Thymus (tissue), 11 donors: Measurements from ENCODE around the gene NKAIN4. TPM values are rescaled to one million over a fixed set of nuclear protein-coding genes. Genes with fewer than 3 reads are reported as not detected.

Source experiments
- DNase-seq, 9 donors: peaks; one replicate each; pipeline ENCODE4 v3.0.0-alpha.2; 2013; ENCODE audit warnings: low spot score in 9 of 9, low read depth in 6 of 9, missing footprints in 1 of 9
- H3K27ac ChIP-seq, 2 donors: one replicate each; pipeline ENCODE4 v1.5.1; 2013; ENCODE audit warnings: control low read depth in 1 of 2, low read depth in 1 of 2, low read length in 1 of 2, mild to moderate bottlenecking in 1 of 2, moderate library complexity in 1 of 2
- H3K27me3 ChIP-seq, 2 donors: one replicate each; pipeline ENCODE4 v1.5.1; 2013; ENCODE audit warnings: low read length in 1 of 2; ENCODE audit not compliant: control insufficient read depth in 2 of 2, insufficient read depth in 1 of 2
- H3K36me3 ChIP-seq, 2 donors: one replicate each; pipeline ENCODE4 v1.5.1; 2013; ENCODE audit warnings: low read length in 1 of 2, mild to moderate bottlenecking in 1 of 2, moderate library complexity in 1 of 2; ENCODE audit not compliant: control insufficient read depth in 2 of 2, insufficient read depth in 2 of 2
- H3K4me1 ChIP-seq, 2 donors: one replicate each; pipeline ENCODE4 v1.5.1; 2013; ENCODE audit warnings: low read length in 2 of 2; ENCODE audit not compliant: control insufficient read depth in 2 of 2, insufficient read depth in 2 of 2
- H3K4me3 ChIP-seq, 2 donors: one replicate each; pipeline ENCODE4 v1.5.1; 2013; ENCODE audit warnings: low read length in 2 of 2, control low read depth in 1 of 2, mild to moderate bottlenecking in 1 of 2
- H3K9me3 ChIP-seq, 2 donors: one replicate each; pipeline ENCODE4 v1.5.1; 2013; ENCODE audit warnings: low read length in 1 of 2, mild to moderate bottlenecking in 1 of 2; ENCODE audit not compliant: control insufficient read depth in 2 of 2, insufficient read depth in 1 of 2
- WGBS: extraction: QIAGEN DNeasy Blood & Tissue Kit; methylation state at CpG from one replicate; pipeline ENCODE4 v1.1.7; 2013; 5-methylcytosine and 5-hydroxymethylcytosine counted together
- polyA plus RNA-seq: library from polyadenylated mRNA; stranded (reverse); fragments of 200-250 nt; gene quantifications from one replicate; pipeline ENCODE4 v1.2.3, GENCODE V29; 2013
- total RNA-seq: library from RNA; stranded (reverse); fragments of 120-200 nt; gene quantifications from one replicate; pipeline ENCODE4 v1.2.4, GENCODE V29; 2013
- donor health status: healthy.

Gene NKAIN4
- total and polyA plus RNA-seq, 2 donors = 2.2 to 8.5 TPM

GRCh38 chr20:63270606-63271325 is 16.5 kb upstream of the NKAIN4 start:
- no peak overlapping the region for H3K4me3 ChIP-seq
- peaks cover 0 to 24% of the 10 kb centered on the region in 2 donors for H3K27me3 ChIP-seq
- 95% methylated on average over 9 of the region's 9 CpGs for WGBS
- peaks cover 4 to 6% of the 10 kb centered on the region in 2 donors for H3K36me3 ChIP-seq
- peaks cover 9 to 16% of the 10 kb centered on the region in 2 donors for H3K4me1 ChIP-seq
- H3K9me3 ChIP-seq = peaks cover 0 to 2% of the 10 kb centered on the region in 2 donors
- no peak overlapping the region for H3K27ac ChIP-seq
- no peak for DNase-seq

- Histone ChIP-seq H3K27me3 (peaks cover 0 to 24% of the 10 kb centered on the region in 2 donors), H3K4me1 (peaks cover 9 to 16% of the 10 kb centered on the region in 2 donors), H3K36me3 (no peaks in the 10 kb centered on the region), H3K9me3 (peaks cover 0 to 2% of the 10 kb centered on the region in 2 donors), H3K4me3 (no peak overlapping the region), H3K27ac (no peak overlapping the region)
- no peak for DNase-seq
- WGBS = 96% methylated on average over 9 of the region's 9 CpGs
Observed at GRCh38 chr20:63269724-63270123, 15.5 kb upstream of the NKAIN4 start.

- no peak for DNase-seq
Observed at GRCh38 chr20:63268671-63269439, 14.6 kb upstream of the NKAIN4 start.

GRCh38 chr20:63268256-63268655 is 14.0 kb upstream of the NKAIN4 start:
- no peak for DNase-seq
- H3K4me3 ChIP-seq = no peak overlapping the region
- H3K36me3 ChIP-seq = no peaks in the 10 kb centered on the region
- no peak overlapping the region for H3K27ac ChIP-seq
- H3K27me3 ChIP-seq = peaks cover 0 to 32% of the 10 kb centered on the region in 2 donors
- WGBS = 79% methylated on average over 7 of the region's 7 CpGs
- peaks cover 0 to 2% of the 10 kb centered on the region in 2 donors for H3K9me3 ChIP-seq
- H3K4me1 ChIP-seq = peaks cover 2 to 10% of the 10 kb centered on the region in 2 donors

More at GRCh38 chr20:63268671-63269439, 14.6 kb upstream of the NKAIN4 start:
- Histone ChIP-seq H3K36me3 (no peaks in the 10 kb centered on the region), H3K27ac (no peak overlapping the region), H3K4me1 (peaks cover 8 to 14% of the 10 kb centered on the region in 2 donors), H3K4me3 (no peak overlapping the region), H3K9me3 (peaks cover 0 to 2% of the 10 kb centered on the region in 2 donors), H3K27me3 (peaks cover 0 to 30% of the 10 kb centered on the region in 2 donors)
- 59% methylated on average over 18 of the region's 18 CpGs for WGBS

- 67% methylated on average over 9 of the region's 9 CpGs for whole genome bisulfite sequencing
- peaks cover 0 to 10% of the 10 kb centered on the region in 2 donors for H3K4me1 ChIP-seq
- peaks cover 0 to 2% of the 10 kb centered on the region in 2 donors for H3K9me3 ChIP-seq
- peaks cover 0 to 37% of the 10 kb centered on the region in 2 donors for H3K27me3 ChIP-seq
- H3K27ac ChIP-seq = no peak overlapping the region
- no peak overlapping the region for H3K4me3 ChIP-seq
- DNase-seq = no peak
- H3K36me3 ChIP-seq = no peaks in the 10 kb centered on the region
Observed at GRCh38 chr20:63267691-63268090, 13.4 kb upstream of the NKAIN4 start.

GRCh38 chr20:63265891-63266515 is 11.7 kb upstream of the NKAIN4 start:
- Histone ChIP-seq H3K27me3 (peaks cover under 1 to 51% of the 10 kb centered on the region in 2 donors), H3K4me3 (no peak overlapping the region), H3K4me1 (peaks cover 0 to 10% of the 10 kb centered on the region in 2 donors), H3K36me3 (no peaks in the 10 kb centered on the region), H3K9me3 (no peaks in the 10 kb centered on the region), H3K27ac (no peak overlapping the region)
- WGBS = 84% methylated on average over 12 of the region's 12 CpGs
- DNase-seq = no peak

- Histone ChIP-seq H3K4me1 (peaks cover 0 to 10% of the 10 kb centered on the region in 2 donors), H3K4me3 (no peak overlapping the region), H3K36me3 (no peaks in the 10 kb centered on the region), H3K9me3 (no peaks in the 10 kb centered on the region), H3K27ac (no peak overlapping the region), H3K27me3 (peaks cover 3 to 64% of the 10 kb centered on the region in 2 donors)
- DNase-seq = no peak
- 77% methylated on average over 14 of the region's 14 CpGs for WGBS
Observed at GRCh38 chr20:63264519-63264918, 10.3 kb upstream of the NKAIN4 start.

- Histone ChIP-seq H3K36me3 (no peaks in the 10 kb centered on the region), H3K4me3 (no peak overlapping the region), H3K27me3 (peaks cover 3 to 67% of the 10 kb centered on the region in 2 donors), H3K9me3 (no peaks in the 10 kb centered on the region), H3K4me1 (peaks cover 0 to 8% of the 10 kb centered on the region in 2 donors), H3K27ac (no peak overlapping the region)
- WGBS = 95% methylated on average over 10 of the region's 10 CpGs
- no peak for DNase-seq
Observed at GRCh38 chr20:63264000-63264399, 9.7 kb upstream of the NKAIN4 start.

- Histone ChIP-seq H3K27ac (no peak overlapping the region), H3K27me3 (peaks cover 6 to 68% of the 10 kb centered on the region in 2 donors), H3K4me3 (no peak overlapping the region), H3K9me3 (no peaks in the 10 kb centered on the region), H3K4me1 (peaks cover 0 to 14% of the 10 kb centered on the region in 2 donors), H3K36me3 (no peaks in the 10 kb centered on the region)
- 80% methylated on average over 9 of the region's 9 CpGs for WGBS
- DNase-seq = no peak
Observed at GRCh38 chr20:63262836-63263235, 8.6 kb upstream of the NKAIN4 start.
